NCI-H2196 treated with DMSO at 0.1 percent for 48 hours (cell line): Measurements from ENCODE around the gene SLC4A4.

Source experiments
- DNase-seq: peaks from one replicate; lab custom pipeline; 2025; ENCODE audit not compliant: unreplicated experiment; lab: John Stamatoyannopoulos, UW

SLC4A4 gene

GRCh38 chr4:71356924-71357663 lies 18.3 kb downstream of the SLC4A4 start:
- DNase-seq: no peak

GRCh38 chr4:71360844-71361243 lies 22.0 kb downstream of the SLC4A4 start:
- no peak for DNase-seq

- DNase-seq: no peak
Observed at GRCh38 chr4:71361476-71361875, 22.7 kb downstream of the SLC4A4 start.

- no peak for DNase-seq
Observed at GRCh38 chr4:71366766-71367165, 27.9 kb downstream of the SLC4A4 start.

- no peak for DNase-seq
Observed at GRCh38 chr4:71367546-71367945, 28.7 kb downstream of the SLC4A4 start.

- no peak for DNase-seq
Observed at GRCh38 chr4:71368906-71369305, 30.1 kb downstream of the SLC4A4 start.

- DNase-seq: no peak
Observed at GRCh38 chr4:71369536-71369935, 30.7 kb downstream of the SLC4A4 start.

GRCh38 chr4:71375494-71375893 lies 36.7 kb downstream of the SLC4A4 start:
- no peak for DNase-seq

- DNase-seq: no peak
Observed at GRCh38 chr4:71377561-71377960, 38.7 kb downstream of the SLC4A4 start.

GRCh38 chr4:71379126-71379525 lies 40.3 kb downstream of the SLC4A4 start:
- DNase-seq: no peak

- DNase-seq: no peak
Observed at GRCh38 chr4:71380788-71381187, 42.0 kb downstream of the SLC4A4 start.

GRCh38 chr4:71382125-71382899 lies 43.5 kb downstream of the SLC4A4 start:
- DNase-seq: no peak

- DNase-seq: no peak
Observed at GRCh38 chr4:71382900-71383560, 44.2 kb downstream of the SLC4A4 start.

- DNase-seq: no peak
Observed at GRCh38 chr4:71383984-71384383, 45.2 kb downstream of the SLC4A4 start.

- no peak for DNase-seq
Observed at GRCh38 chr4:71389149-71389827, 50.5 kb downstream of the SLC4A4 start.

GRCh38 chr4:71392109-71392508 lies 53.3 kb downstream of the SLC4A4 start:
- DNase-seq: no peak

GRCh38 chr4:71396382-71396781 lies 57.6 kb downstream of the SLC4A4 start:
- no peak for DNase-seq

- no peak for DNase-seq
Observed at GRCh38 chr4:71400810-71401209, 62.0 kb downstream of the SLC4A4 start.

GRCh38 chr4:71402616-71403015 lies 63.8 kb downstream of the SLC4A4 start:
- no peak for DNase-seq

GRCh38 chr4:71404049-71404448 lies 65.2 kb downstream of the SLC4A4 start:
- no peak for DNase-seq

- no peak for DNase-seq
Observed at GRCh38 chr4:71405791-71406190, 67.0 kb downstream of the SLC4A4 start.
